Measurements from ENCODE around the gene CDH23.

- no peak for TF ChIP-seq SREBF2 (CRISPR knock-in tag; IDR thresholded peaks at IDR 0.05)
- no peak for TF ChIP-seq FOXA1 (IDR thresholded peaks at IDR 0.05; ENCODE audit: borderline replicate concordance)
- peak; percentile 93 to 99 (median 94) for TF ChIP-seq CTCF (IDR thresholded peaks at IDR 0.05 in 2 of 3, conservative IDR thresholded peaks at IDR 0.05 in 1 of 3; ENCODE audit: insufficient read depth in 2 of 3, low read depth in 1 of 3, low read length in 3 of 3)
- no peak for TF ChIP-seq MYNN (IDR thresholded peaks at IDR 0.05)
- TF ChIP-seq MYNN (CRISPR knock-in tag; IDR thresholded peaks at IDR 0.05) = no peak
- TF ChIP-seq RERE (CRISPR knock-in tag; IDR thresholded peaks at IDR 0.05; ENCODE audit: borderline replicate concordance) = no peak
- no peak for TF ChIP-seq NR3C1 (CRISPR knock-in tag; IDR thresholded peaks at IDR 0.05)
- peak; percentile 81 to 97 for TF ChIP-seq RAD21 (CRISPR knock-in tag; conservative IDR thresholded peaks at IDR 0.05 in 1 of 2, IDR thresholded peaks at IDR 0.05 in 1 of 2)
Measured at GRCh38 chr10:71708301-71708703, 311.6 kb downstream of the CDH23 start.
